MM.1S (cell line): ENCODE results near the gene DNAH10.

Experiments
- DNase-seq: peaks from one replicate; pipeline ENCODE4 v3.0.0-alpha.2; 2015
- H2AFZ ChIP-seq: fragments of 300-600 bp; sonication (generic); 2 replicates; pipeline ENCODE4 v1.6.0; 2016; ENCODE audit warnings: antibody characterized with exemption, low read length
- H3F3A ChIP-seq: fragments of 300-600 bp; sonication (generic); 2 replicates; pipeline ENCODE4 v1.6.1; 2016; ENCODE audit warnings: mild to moderate bottlenecking, antibody characterized with exemption, low read length, moderate library complexity, mixed read lengths; ENCODE audit not compliant: insufficient read depth
- H3K27ac ChIP-seq: fragments of 300-600 bp; sonication (generic); 2 replicates; pipeline ENCODE4 v1.5.1; 2016; ENCODE audit warnings: mild to moderate bottlenecking, low read length
- H3K27me3 ChIP-seq: fragments of 300-600 bp; sonication (generic); replicated peaks from 2 replicates; pipeline ENCODE4 v1.6.0; 2016; ENCODE audit warnings: low read length; ENCODE audit not compliant: insufficient read depth
- H3K36me3 ChIP-seq: fragments of 300-600 bp; sonication (generic); replicated peaks from 2 replicates; pipeline ENCODE4 v1.6.1; 2016; ENCODE audit warnings: mild to moderate bottlenecking, low read length, mixed read lengths; ENCODE audit not compliant: insufficient read depth
- H3K4me1 ChIP-seq: fragments of 300-600 bp; sonication (generic); 2 replicates; pipeline ENCODE4 v1.6.1; 2016; ENCODE audit warnings: low read length, mixed read lengths
- H3K4me2 ChIP-seq: fragments of 300-600 bp; sonication (generic); 2 replicates; pipeline ENCODE4 v1.6.0; 2016; ENCODE audit warnings: low read depth, low read length
- H3K4me3 ChIP-seq: fragments of 300-600 bp; sonication (generic); 2 replicates; pipeline ENCODE4 v1.5.1; 2016; ENCODE audit warnings: low read length, mixed read lengths
- H3K79me2 ChIP-seq: fragments of 300-600 bp; sonication (generic); 2 replicates; pipeline ENCODE4 v1.6.1; 2016; ENCODE audit warnings: mixed run types, low read length, mixed read lengths
- H3K9ac ChIP-seq: fragments of 300-600 bp; sonication (generic); 2 replicates; pipeline ENCODE4 v1.6.1; 2016; ENCODE audit warnings: low read length, mixed read lengths
- H3K9me2 ChIP-seq: fragments of 300-600 bp; sonication (generic); replicated peaks from 2 replicates; pipeline ENCODE4 v1.6.1; 2016; ENCODE audit warnings: mild to moderate bottlenecking, low read length, mixed read lengths; ENCODE audit not compliant: insufficient read depth
- H3K9me3 ChIP-seq: fragments of 300-600 bp; sonication (generic); replicated peaks from 2 replicates; pipeline ENCODE4 v1.6.1; 2016; ENCODE audit warnings: mild to moderate bottlenecking, low read length, mixed read lengths; ENCODE audit not compliant: insufficient read depth
- H4K20me1 ChIP-seq: fragments of 300-600 bp; sonication (generic); 2 replicates; pipeline ENCODE4 v1.6.1; 2016; ENCODE audit warnings: mild to moderate bottlenecking, low read length, moderate library complexity, mixed read lengths; ENCODE audit not compliant: insufficient read depth
- EZH2 ChIP-seq: fragments of 300-600 bp; sonication (generic); optimal IDR thresholded peaks from 2 replicates; pipeline ENCODE3; 2017; ENCODE audit warnings: low read depth, mild to moderate bottlenecking, antibody characterized with exemption, low read length, mixed read lengths
- EZH2phosphoT487 ChIP-seq: fragments of 300-600 bp; sonication (generic); IDR thresholded peaks from 2 replicates; pipeline ENCODE4 v1.6.1; 2018; ENCODE audit warnings: antibody characterized with exemption, low read length
- TF ChIP-seq, protein P1 (sequence below): fragments of 300-600 bp; sonication (generic); IDR thresholded peaks from 2 replicates; pipeline ENCODE4 v1.5.1; 2016; ENCODE audit warnings: antibody characterized with exemption, low read length, mixed read lengths

The DNAH10 gene

DNA sequence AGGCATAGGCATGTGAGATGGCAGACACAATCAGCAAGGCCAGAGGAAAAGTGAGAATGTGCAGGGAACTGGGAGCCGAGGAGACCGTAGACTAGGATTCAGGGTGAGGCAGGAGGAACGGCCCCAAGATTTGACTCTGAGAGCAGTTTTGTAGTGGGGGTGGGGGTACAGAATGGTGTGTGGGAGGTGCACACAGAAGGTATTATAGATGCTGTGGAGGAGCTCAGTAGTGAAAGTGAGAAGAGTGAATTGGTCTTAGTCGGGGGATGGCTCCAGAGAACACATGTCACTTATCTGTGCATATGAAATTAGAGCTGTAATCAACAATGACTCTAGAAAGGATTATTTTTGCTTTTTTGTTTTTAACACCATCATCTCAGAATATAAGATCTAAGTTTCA lies 222.8 kb downstream of the DNAH10 start:
- Histone ChIP-seq H3K9me3 (no peaks in the 10 kb centered on the region), H2AFZ (no peak overlapping the region), H3K27ac (no peak overlapping the region), H3K9me2 (no peaks in the 10 kb centered on the region), H3K4me1 (no peaks in the 10 kb centered on the region), H3K79me2 (peaks cover 64% of the 10 kb centered on the region), H3K36me3 (0 out of 2 replicates have a peak, but pooled peaks cover 2% of the 10 kb centered on the region), H3K4me3 (no peak overlapping the region), H4K20me1 (no peaks in the 10 kb centered on the region), H3F3A (no peaks in the 10 kb centered on the region), H3K4me2 (no peak overlapping the region), H3K27me3 (no peaks in the 10 kb centered on the region), H3K9ac (no peak overlapping the region)
- no peak for DNase-seq
- TF ChIP-seq EZH2 (no peak), EZH2phosphoT487 (no peak)
- TF ChIP-seq, protein P1, sequence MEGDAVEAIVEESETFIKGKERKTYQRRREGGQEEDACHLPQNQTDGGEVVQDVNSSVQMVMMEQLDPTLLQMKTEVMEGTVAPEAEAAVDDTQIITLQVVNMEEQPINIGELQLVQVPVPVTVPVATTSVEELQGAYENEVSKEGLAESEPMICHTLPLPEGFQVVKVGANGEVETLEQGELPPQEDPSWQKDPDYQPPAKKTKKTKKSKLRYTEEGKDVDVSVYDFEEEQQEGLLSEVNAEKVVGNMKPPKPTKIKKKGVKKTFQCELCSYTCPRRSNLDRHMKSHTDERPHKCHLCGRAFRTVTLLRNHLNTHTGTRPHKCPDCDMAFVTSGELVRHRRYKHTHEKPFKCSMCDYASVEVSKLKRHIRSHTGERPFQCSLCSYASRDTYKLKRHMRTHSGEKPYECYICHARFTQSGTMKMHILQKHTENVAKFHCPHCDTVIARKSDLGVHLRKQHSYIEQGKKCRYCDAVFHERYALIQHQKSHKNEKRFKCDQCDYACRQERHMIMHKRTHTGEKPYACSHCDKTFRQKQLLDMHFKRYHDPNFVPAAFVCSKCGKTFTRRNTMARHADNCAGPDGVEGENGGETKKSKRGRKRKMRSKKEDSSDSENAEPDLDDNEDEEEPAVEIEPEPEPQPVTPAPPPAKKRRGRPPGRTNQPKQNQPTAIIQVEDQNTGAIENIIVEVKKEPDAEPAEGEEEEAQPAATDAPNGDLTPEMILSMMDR, result no peak
